K562 (cell line): Measurements from ENCODE around the gene RRAS. TPM values are rescaled to one million over a fixed set of nuclear protein-coding genes. Genes with fewer than 3 reads are reported as not detected.

Experiments
- ATF1 ChIP-seq, 2 experiments: fragments of 450-650 bp in 1 of 2; IDR thresholded peaks; 2 replicates each; pipeline ENCODE4 v1.6.1; 2016; ENCODE audit warnings: missing compliant biosample characterization in 1 of 2, missing genetic modification characterization in 1 of 2
- FOXJ2 ChIP-seq: fragments of 200-800 bp; sonication (Bioruptor generic); IDR thresholded peaks from 2 replicates; pipeline ENCODE4 v1.6.1; 2016; ENCODE audit warnings: missing genetic modification characterization, missing compliant biosample characterization
- GABPB2 ChIP-seq: fragments of 250-450 bp; sonication (Bioruptor Pico); conservative IDR thresholded peaks from 2 replicates; pipeline ENCODE4 v1.5.1; 2021; ENCODE audit warnings: mild to moderate bottlenecking
- GTF2A2 ChIP-seq: IDR thresholded peaks from 2 replicates; pipeline ENCODE4 v1.6.1; 2016; ENCODE audit warnings: mild to moderate bottlenecking, missing genetic modification characterization, missing compliant biosample characterization
- HNRNPK ChIP-seq: fragments of 200-400 bp; formaldehyde crosslinking; IDR thresholded peaks from one replicate; pipeline ENCODE4 v1.6.1; 2018; ENCODE audit warnings: mild to moderate bottlenecking, low read depth, low read length; ENCODE audit not compliant: poor library complexity, severe bottlenecking
- NFE2L1 ChIP-seq: fragments of 450-650 bp; IDR thresholded peaks from 2 replicates; pipeline ENCODE4 v1.6.1; 2016; ENCODE audit warnings: missing genetic modification characterization, low read depth, mild to moderate bottlenecking, missing compliant biosample characterization, moderate library complexity, borderline replicate concordance
- POLR3A ChIP-seq: IDR thresholded peaks from 2 replicates; pipeline ENCODE4 v1.6.1; 2011; ENCODE audit warnings: borderline replicate concordance, mild to moderate bottlenecking, moderate library complexity; ENCODE audit not compliant: insufficient read length, insufficient read depth; ENCODE audit errors: extremely low read depth
- SAFB2 ChIP-seq: fragments of 200-400 bp; formaldehyde crosslinking; IDR thresholded peaks from 2 replicates; pipeline ENCODE4 v1.6.1; 2018; ENCODE audit warnings: borderline replicate concordance, low read length, low read depth, moderate library complexity; ENCODE audit not compliant: severe bottlenecking
- SLC30A9 ChIP-seq: fragments of 250-450 bp; sonication (Bioruptor Pico); IDR thresholded peaks from 2 replicates; pipeline ENCODE4 v1.8.0; 2022; ENCODE audit warnings: mild to moderate bottlenecking, moderate library complexity
- SMARCA4 ChIP-seq: fragments of 450-650 bp; IDR thresholded peaks from 2 replicates; pipeline ENCODE4 v1.6.1; 2016
- SOX6 ChIP-seq: fragments of 450-650 bp; IDR thresholded peaks from 2 replicates; pipeline ENCODE4 v1.6.1; 2014; ENCODE audit warnings: mild to moderate bottlenecking
- SUPT5H ChIP-seq: fragments of 450-650 bp; IDR thresholded peaks from 2 replicates; pipeline ENCODE4 v1.6.1; 2016
- TAL1 ChIP-seq: fragments of 450-650 bp; IDR thresholded peaks from 2 replicates; pipeline ENCODE4 v1.6.1; 2016; ENCODE audit warnings: mild to moderate bottlenecking
- polyA plus RNA-seq, 8 experiments: library from polyadenylated mRNA; depleted of rRNA in 4 of 8; stranded (reverse) in 5 of 8; unstranded in 3 of 8; fragments of >200 nt; fragmentation: Nextera tagmentation in 2 of 8; fragmentation: Illumina TruSeq in 1 of 8; extraction: Ambion mirVana in 2 of 8; extraction: Trizol in 1 of 8; gene quantifications; 2 replicates each; pipeline versions ENCODE4 v1.2.1 to v1.2.3, GENCODE V29; 2011 to 2014; ENCODE audit warnings: inconsistent platforms in 1 of 8, missing spikeins in 1 of 8
- total RNA-seq, 7 experiments: library from RNA; depleted of rRNA in 6 of 7; stranded (reverse); fragments of >200 nt in 6 of 7; fragmentation: Illumina TruSeq in 2 of 7; extraction: Trizol in 2 of 7; gene quantifications; 2 replicates each; pipeline versions ENCODE4 v1.2.1 to v1.2.3, GENCODE V29; 2011 to 2021; ENCODE audit warnings: low replicate concordance in 1 of 7
- TF ChIP-seq, protein P1 (sequence below): IDR thresholded peaks from 3 replicates; pipeline ENCODE4 v1.6.1; 2011; ENCODE audit warnings: borderline replicate concordance, mild to moderate bottlenecking; ENCODE audit not compliant: insufficient read length, insufficient read depth
- TF ChIP-seq, protein P2 (sequence below), 2 experiments: fragments of 450-650 bp in 1 of 2; sonication (generic) in 1 of 2; formaldehyde crosslinking in 1 of 2; IDR thresholded peaks; 2 replicates each; pipeline versions ENCODE4 v1.7.1 to v1.9.0; 2016 to 2022; ENCODE audit warnings: inconsistent platforms in 1 of 2, mild to moderate bottlenecking in 1 of 2, missing genetic modification reagents in 1 of 2
- TF ChIP-seq, protein P3 (sequence below): fragments of 250-450 bp; sonication (Bioruptor Pico); IDR thresholded peaks from 2 replicates; pipeline ENCODE4 v1.8.0; 2021; ENCODE audit warnings: mild to moderate bottlenecking, moderate library complexity

The RRAS gene
- total and polyA plus RNA-seq, 9 of the 15 experiments (the other 6 are each of a cell fraction or from before 2014, with no cell fraction given), result 0.70 to 17.3 (median 8.2) TPM

DNA sequence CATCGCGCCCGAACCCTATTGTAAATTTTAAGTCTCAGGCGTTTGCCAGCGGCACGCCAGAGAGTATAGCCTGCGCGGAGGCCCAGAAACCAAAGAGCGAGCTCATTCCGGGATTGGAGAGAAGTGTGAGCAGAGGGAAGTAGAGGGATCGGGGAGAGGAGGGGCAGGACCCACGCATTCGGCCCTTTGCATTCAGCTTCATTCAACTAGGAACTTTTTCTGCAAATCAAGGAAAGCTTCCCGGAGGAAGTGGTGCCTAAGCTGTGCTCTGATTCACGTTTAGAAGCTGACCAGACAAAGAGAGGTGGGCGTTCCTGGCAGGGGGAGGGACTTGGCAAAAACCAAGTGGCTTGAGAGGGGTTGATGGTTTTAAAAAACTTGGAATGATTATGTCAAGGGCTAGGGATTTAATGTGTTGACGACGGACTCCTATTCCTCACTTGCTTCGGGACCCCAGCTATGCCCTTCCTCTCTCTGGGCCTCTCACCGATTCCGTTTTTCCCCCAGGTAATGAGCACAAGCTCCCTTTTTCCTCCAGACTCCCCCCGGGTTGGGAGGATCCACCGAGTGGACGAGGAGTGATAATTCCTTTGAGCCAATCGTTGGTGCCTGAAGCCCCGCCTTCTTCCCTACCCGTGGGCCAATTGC is 36.3 kb upstream of the RRAS start (continued):
- TF ChIP-seq, protein P1, sequence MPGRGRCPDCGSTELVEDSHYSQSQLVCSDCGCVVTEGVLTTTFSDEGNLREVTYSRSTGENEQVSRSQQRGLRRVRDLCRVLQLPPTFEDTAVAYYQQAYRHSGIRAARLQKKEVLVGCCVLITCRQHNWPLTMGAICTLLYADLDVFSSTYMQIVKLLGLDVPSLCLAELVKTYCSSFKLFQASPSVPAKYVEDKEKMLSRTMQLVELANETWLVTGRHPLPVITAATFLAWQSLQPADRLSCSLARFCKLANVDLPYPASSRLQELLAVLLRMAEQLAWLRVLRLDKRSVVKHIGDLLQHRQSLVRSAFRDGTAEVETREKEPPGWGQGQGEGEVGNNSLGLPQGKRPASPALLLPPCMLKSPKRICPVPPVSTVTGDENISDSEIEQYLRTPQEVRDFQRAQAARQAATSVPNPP, result no peak
- TF ChIP-seq NFE2L1 (tag) (no peak), SUPT5H (peak; percentile 93), GABPB2 (CRISPR knock-in tag) (no peak), ATF1 (CRISPR knock-in tag; IDR thresholded peaks at IDR 0.05) (no peak), ATF1 (tag; IDR thresholded peaks at IDR 0.05) (no peak), POLR3A (no peak), FOXJ2 (tag) (no peak; the same call in 1 of the 2 replicates), SLC30A9 (no peak), TAL1 (no peak), SAFB2 (no peak), SOX6 (peak; percentile 47; the same call in 1 of the 2 replicates), GTF2A2 (tag) (0 out of 2 replicates have a peak, but pooled peaks have one; percentile 31), HNRNPK (no peak), SMARCA4 (peak; percentile 38; the same call in 1 of the 2 replicates)
- TF ChIP-seq, protein P2, sequence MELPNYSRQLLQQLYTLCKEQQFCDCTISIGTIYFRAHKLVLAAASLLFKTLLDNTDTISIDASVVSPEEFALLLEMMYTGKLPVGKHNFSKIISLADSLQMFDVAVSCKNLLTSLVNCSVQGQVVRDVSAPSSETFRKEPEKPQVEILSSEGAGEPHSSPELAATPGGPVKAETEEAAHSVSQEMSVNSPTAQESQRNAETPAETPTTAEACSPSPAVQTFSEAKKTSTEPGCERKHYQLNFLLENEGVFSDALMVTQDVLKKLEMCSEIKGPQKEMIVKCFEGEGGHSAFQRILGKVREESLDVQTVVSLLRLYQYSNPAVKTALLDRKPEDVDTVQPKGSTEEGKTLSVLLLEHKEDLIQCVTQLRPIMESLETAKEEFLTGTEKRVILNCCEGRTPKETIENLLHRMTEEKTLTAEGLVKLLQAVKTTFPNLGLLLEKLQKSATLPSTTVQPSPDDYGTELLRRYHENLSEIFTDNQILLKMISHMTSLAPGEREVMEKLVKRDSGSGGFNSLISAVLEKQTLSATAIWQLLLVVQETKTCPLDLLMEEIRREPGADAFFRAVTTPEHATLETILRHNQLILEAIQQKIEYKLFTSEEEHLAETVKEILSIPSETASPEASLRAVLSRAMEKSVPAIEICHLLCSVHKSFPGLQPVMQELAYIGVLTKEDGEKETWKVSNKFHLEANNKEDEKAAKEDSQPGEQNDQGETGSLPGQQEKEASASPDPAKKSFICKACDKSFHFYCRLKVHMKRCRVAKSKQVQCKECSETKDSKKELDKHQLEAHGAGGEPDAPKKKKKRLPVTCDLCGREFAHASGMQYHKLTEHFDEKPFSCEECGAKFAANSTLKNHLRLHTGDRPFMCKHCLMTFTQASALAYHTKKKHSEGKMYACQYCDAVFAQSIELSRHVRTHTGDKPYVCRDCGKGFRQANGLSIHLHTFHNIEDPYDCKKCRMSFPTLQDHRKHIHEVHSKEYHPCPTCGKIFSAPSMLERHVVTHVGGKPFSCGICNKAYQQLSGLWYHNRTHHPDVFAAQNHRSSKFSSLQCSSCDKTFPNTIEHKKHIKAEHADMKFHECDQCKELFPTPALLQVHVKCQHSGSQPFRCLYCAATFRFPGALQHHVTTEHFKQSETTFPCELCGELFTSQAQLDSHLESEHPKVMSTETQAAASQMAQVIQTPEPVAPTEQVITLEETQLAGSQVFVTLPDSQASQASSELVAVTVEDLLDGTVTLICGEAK (IDR thresholded peaks at IDR 0.05), result peak; percentile 29; the same call in 1 of the 2 replicates
- TF ChIP-seq, protein P2 (CRISPR knock-in tag; IDR thresholded peaks at IDR 0.05), result no peak
- TF ChIP-seq, protein P3, sequence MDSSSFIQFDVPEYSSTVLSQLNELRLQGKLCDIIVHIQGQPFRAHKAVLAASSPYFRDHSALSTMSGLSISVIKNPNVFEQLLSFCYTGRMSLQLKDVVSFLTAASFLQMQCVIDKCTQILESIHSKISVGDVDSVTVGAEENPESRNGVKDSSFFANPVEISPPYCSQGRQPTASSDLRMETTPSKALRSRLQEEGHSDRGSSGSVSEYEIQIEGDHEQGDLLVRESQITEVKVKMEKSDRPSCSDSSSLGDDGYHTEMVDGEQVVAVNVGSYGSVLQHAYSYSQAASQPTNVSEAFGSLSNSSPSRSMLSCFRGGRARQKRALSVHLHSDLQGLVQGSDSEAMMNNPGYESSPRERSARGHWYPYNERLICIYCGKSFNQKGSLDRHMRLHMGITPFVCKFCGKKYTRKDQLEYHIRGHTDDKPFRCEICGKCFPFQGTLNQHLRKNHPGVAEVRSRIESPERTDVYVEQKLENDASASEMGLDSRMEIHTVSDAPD (CRISPR knock-in tag), result no peak
